ENCODE results near the gene SPIB. TPM values are rescaled to one million over a fixed set of nuclear protein-coding genes. Genes with fewer than 3 reads are reported as not detected.

SPIB gene
- polyA plus RNA-seq (2012; ENCODE audit: low read depth, missing spikeins) = 80.2 TPM

GRCh38 chr19:50418176-50419021 lies at the start of gene SPIB:
TSS of gene SPIB (plus strand) at chr19:50418938. CDS start at chr19:50418963, 25 bp downstream.
- FAIRE-seq (peak; percentile 51), DNase-seq (ENCODE audit: insufficient read length, low spot score) (no peak)
- TF ChIP-seq TAF1 (IDR thresholded peaks at IDR 0.05; ENCODE audit: low read depth, low read length) (0 out of 2 replicates have a peak, but pooled peaks have one; percentile 36), POU2F2 (IDR thresholded peaks at IDR 0.05; ENCODE audit: low read depth, low read length) (no peak), POLR2A (IDR thresholded peaks at IDR 0.05; ENCODE audit: low read depth, low read length) (peak; percentile 82), SPI1 (IDR thresholded peaks at IDR 0.05; ENCODE audit: low read depth, low read length) (no peak), PAX5 (IDR thresholded peaks at IDR 0.05; ENCODE audit: insufficient read depth, low read length, severe bottlenecking) (no peak), POLR2AphosphoS5 (IDR thresholded peaks at IDR 0.05; ENCODE audit: low read depth, low read length) (peak; percentile 79)

GRCh38 chr19:50371914-50372475 lies 46.7 kb upstream of the SPIB start:
- FAIRE-seq (no peak), DNase-seq (ENCODE audit: insufficient read length, low spot score) (no peak)
- no peak for TF ChIP-seq POU2F2 (IDR thresholded peaks at IDR 0.05; ENCODE audit: low read depth, low read length)
- TF ChIP-seq POLR2AphosphoS5 (IDR thresholded peaks at IDR 0.05; ENCODE audit: low read depth, low read length) = no peak

GRCh38 chr19:50376166-50377050 lies 42.3 kb upstream of the SPIB start, which contains the start of gene NR1H2:
TSS of gene NR1H2 (plus strand) at chr19:50376457. CDS start at chr19:50377606, 1,149 bp downstream.
- TF ChIP-seq POLR2A (IDR thresholded peaks at IDR 0.05; ENCODE audit: low read depth, low read length) (peak; percentile 74), POLR2AphosphoS5 (IDR thresholded peaks at IDR 0.05; ENCODE audit: low read depth, low read length) (peak; percentile 71), POU2F2 (IDR thresholded peaks at IDR 0.05; ENCODE audit: low read depth, low read length) (peak; percentile 81; the same call in 1 of the 2 replicates), TAF1 (IDR thresholded peaks at IDR 0.05; ENCODE audit: low read depth, low read length) (peak; percentile 74; the same call in 1 of the 2 replicates), PAX5 (IDR thresholded peaks at IDR 0.05; ENCODE audit: insufficient read depth, low read length, severe bottlenecking) (peak; percentile 47), SPI1 (IDR thresholded peaks at IDR 0.05; ENCODE audit: low read depth, low read length) (peak; percentile 45; the same call in 1 of the 2 replicates)
- FAIRE-seq (peak; percentile 96), DNase-seq (ENCODE audit: insufficient read length, low spot score) (peak; percentile 80)

GRCh38 chr19:50377051-50377461 lies 41.7 kb upstream of the SPIB start:
- DNase-seq (ENCODE audit: insufficient read length, low spot score) (no peak), FAIRE-seq (no peak)
- TF ChIP-seq POU2F2 (IDR thresholded peaks at IDR 0.05; ENCODE audit: low read depth, low read length) (no peak), POLR2A (IDR thresholded peaks at IDR 0.05; ENCODE audit: low read depth, low read length) (no peak), SPI1 (IDR thresholded peaks at IDR 0.05; ENCODE audit: low read depth, low read length) (no peak), PAX5 (IDR thresholded peaks at IDR 0.05; ENCODE audit: insufficient read depth, low read length, severe bottlenecking) (no peak), POLR2AphosphoS5 (IDR thresholded peaks at IDR 0.05; ENCODE audit: low read depth, low read length) (no peak), TAF1 (IDR thresholded peaks at IDR 0.05; ENCODE audit: low read depth, low read length) (no peak)

- DNase-seq (ENCODE audit: insufficient read length, low spot score) (no peak), FAIRE-seq (no peak)
- TF ChIP-seq POU2F2 (IDR thresholded peaks at IDR 0.05; ENCODE audit: low read depth, low read length) (no peak), SPI1 (IDR thresholded peaks at IDR 0.05; ENCODE audit: low read depth, low read length) (no peak), POLR2AphosphoS5 (IDR thresholded peaks at IDR 0.05; ENCODE audit: low read depth, low read length) (no peak), PAX5 (IDR thresholded peaks at IDR 0.05; ENCODE audit: insufficient read depth, low read length, severe bottlenecking) (no peak), POLR2A (IDR thresholded peaks at IDR 0.05; ENCODE audit: low read depth, low read length) (no peak), TAF1 (IDR thresholded peaks at IDR 0.05; ENCODE audit: low read depth, low read length) (no peak)
These were observed 41.2 kb upstream of the SPIB start for GRCh38 chr19:50377517-50377916.

GRCh38 chr19:50378169-50378862 lies 40.4 kb upstream of the SPIB start:
- FAIRE-seq = no peak
- DNase-seq (ENCODE audit: insufficient read length, low spot score) = no peak
- no peak for TF ChIP-seq TAF1 (IDR thresholded peaks at IDR 0.05; ENCODE audit: low read depth, low read length)
- TF ChIP-seq PAX5 (IDR thresholded peaks at IDR 0.05; ENCODE audit: insufficient read depth, low read length, severe bottlenecking) = no peak
- no peak for TF ChIP-seq SPI1 (IDR thresholded peaks at IDR 0.05; ENCODE audit: low read depth, low read length)

- no peak for FAIRE-seq
- TF ChIP-seq POU2F2 (IDR thresholded peaks at IDR 0.05; ENCODE audit: low read depth, low read length) (no peak), TAF1 (IDR thresholded peaks at IDR 0.05; ENCODE audit: low read depth, low read length) (no peak), PAX5 (IDR thresholded peaks at IDR 0.05; ENCODE audit: insufficient read depth, low read length, severe bottlenecking) (no peak), SPI1 (IDR thresholded peaks at IDR 0.05; ENCODE audit: low read depth, low read length) (no peak), POLR2AphosphoS5 (IDR thresholded peaks at IDR 0.05; ENCODE audit: low read depth, low read length) (no peak), POLR2A (IDR thresholded peaks at IDR 0.05; ENCODE audit: low read depth, low read length) (no peak)
- no peak for DNase-seq (ENCODE audit: insufficient read length, low spot score)
These were observed 39.9 kb upstream of the SPIB start for GRCh38 chr19:50378863-50379236.

GRCh38 chr19:50379602-50380001 lies 39.1 kb upstream of the SPIB start:
- no peak for DNase-seq (ENCODE audit: insufficient read length, low spot score)
- FAIRE-seq = no peak
- no peak for TF ChIP-seq POLR2AphosphoS5 (IDR thresholded peaks at IDR 0.05; ENCODE audit: low read depth, low read length)
- no peak for TF ChIP-seq TAF1 (IDR thresholded peaks at IDR 0.05; ENCODE audit: low read depth, low read length)
- TF ChIP-seq PAX5 (IDR thresholded peaks at IDR 0.05; ENCODE audit: insufficient read depth, low read length, severe bottlenecking) = no peak
- TF ChIP-seq SPI1 (IDR thresholded peaks at IDR 0.05; ENCODE audit: low read depth, low read length) = no peak
- TF ChIP-seq POU2F2 (IDR thresholded peaks at IDR 0.05; ENCODE audit: low read depth, low read length) = no peak
- no peak for TF ChIP-seq POLR2A (IDR thresholded peaks at IDR 0.05; ENCODE audit: low read depth, low read length)

All from GM12891 (cell line).